ENCODE data around the gene WDR45B. TPM values are rescaled to one million over a fixed set of nuclear protein-coding genes. Genes with fewer than 3 reads are reported as not detected.

WDR45B gene
- total and polyA plus RNA-seq, 2 donors (not counting 3 experiments of a cell fraction or from before 2014, with no cell fraction given): 62.0 to 76.7 TPM

DNA sequence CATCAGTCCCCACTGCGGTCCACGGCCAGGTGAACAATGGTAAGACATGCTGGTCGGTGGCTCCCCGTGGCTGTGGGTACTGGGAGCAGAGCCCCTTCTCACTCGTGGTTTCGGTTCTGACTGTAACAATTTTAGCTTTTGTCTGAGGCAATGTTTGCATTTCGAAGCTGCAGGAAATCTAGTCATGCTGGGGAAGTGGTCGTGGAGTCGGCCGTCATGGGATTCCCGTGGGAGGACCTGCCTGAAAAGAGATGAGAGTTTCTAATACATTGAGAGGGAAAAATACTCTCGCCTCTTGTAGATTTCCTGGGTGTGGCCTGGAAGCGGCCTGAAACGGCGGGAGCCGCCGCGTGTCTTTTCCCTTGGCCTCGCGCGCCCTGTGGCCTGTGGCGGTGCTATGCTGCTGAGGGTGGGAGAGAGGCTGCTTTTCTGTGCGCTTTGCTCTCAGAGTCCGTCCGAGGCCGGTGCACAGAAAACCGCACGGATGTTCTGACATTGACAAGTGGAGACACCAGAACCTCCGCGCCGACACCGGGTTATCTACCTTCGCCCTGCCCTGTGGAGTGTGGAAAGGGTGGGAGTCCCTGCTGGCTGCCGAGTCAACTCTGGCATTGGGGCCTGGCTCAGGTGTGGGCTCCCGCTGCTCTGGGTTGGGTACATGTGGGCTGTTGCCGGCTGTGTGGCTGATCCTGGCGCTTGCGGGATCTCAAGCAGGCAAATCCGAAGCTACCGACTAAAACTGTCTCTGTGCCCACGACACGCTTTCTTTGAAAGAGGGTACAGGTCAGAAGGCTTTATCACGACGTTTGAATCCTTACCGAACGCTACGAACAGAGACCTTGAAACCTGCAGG, 60.8 kb downstream of the WDR45B start:
- Histone ChIP-seq H3K4me3 (replicated peaks in 1 of 3; ENCODE audit: insufficient read depth in 1 of 3, low read depth in 1 of 3, low read length in 3 of 3) (no peak overlapping the region), H2AFZ (ENCODE audit: low read depth, low read length) (no peak overlapping the region), H3K36me3 (ENCODE audit: control insufficient read depth in 2 of 2, extremely low read depth in 1 of 2, insufficient read depth in 2 of 2, low read length in 2 of 2) (peaks cover 7 to 15% of the 10 kb centered on the region in 2 experiments), H3K79me2 (ENCODE audit: control insufficient read depth, insufficient read depth, low read length) (no peaks in the 10 kb centered on the region), H4K20me1 (replicated peaks; ENCODE audit: control insufficient read depth, extremely low read depth, insufficient read depth, low read length) (no peaks in the 10 kb centered on the region), H3K9me1 (replicated peaks; ENCODE audit: control insufficient read depth, extremely low read depth, insufficient read depth, low read length) (no peaks in the 10 kb centered on the region), H3K9ac (replicated peaks; ENCODE audit: extremely low read depth, insufficient read depth, low read length) (no peak overlapping the region), H3K27ac (ENCODE audit: insufficient read depth, low read depth, low read length) (no peak overlapping the region), H3K9me3 (replicated peaks; ENCODE audit: control insufficient read depth, insufficient read depth, low read length) (no peaks in the 10 kb centered on the region), H3K27me3 (ENCODE audit: control insufficient read depth in 2 of 2, insufficient read depth in 2 of 2, low read length in 2 of 2) (no peaks in the 10 kb centered on the region), H3K4me1 (ENCODE audit: control insufficient read depth, extremely low read depth, insufficient read depth, low read length) (no peaks in the 10 kb centered on the region), H3K4me2 (ENCODE audit: insufficient read depth, low read length) (no peak overlapping the region)
- TF ChIP-seq JUN (IDR thresholded peaks at IDR 0.05; ENCODE audit: borderline replicate concordance, insufficient read depth, insufficient read length, low read depth) (no peak), POLR2A (IDR thresholded peaks at IDR 0.05; ENCODE audit: low read depth, low read length) (no peak), EZH2 (IDR thresholded peaks at IDR 0.05; ENCODE audit: borderline replicate concordance, low read depth, low read length, severe bottlenecking) (no peak), MYC (IDR thresholded peaks at IDR 0.05; ENCODE audit: low read depth, low read length) (no peak), GATA2 (IDR thresholded peaks at IDR 0.05; ENCODE audit: insufficient read depth, insufficient read length, low read depth, low read length) (no peak), POLR2AphosphoS5 (IDR thresholded peaks at IDR 0.05; ENCODE audit: insufficient read depth, low read depth, low read length) (no peak), FOS (IDR thresholded peaks at IDR 0.05; ENCODE audit: borderline replicate concordance, insufficient read depth, low read length) (no peak)
- TF ChIP-seq, protein P1, sequence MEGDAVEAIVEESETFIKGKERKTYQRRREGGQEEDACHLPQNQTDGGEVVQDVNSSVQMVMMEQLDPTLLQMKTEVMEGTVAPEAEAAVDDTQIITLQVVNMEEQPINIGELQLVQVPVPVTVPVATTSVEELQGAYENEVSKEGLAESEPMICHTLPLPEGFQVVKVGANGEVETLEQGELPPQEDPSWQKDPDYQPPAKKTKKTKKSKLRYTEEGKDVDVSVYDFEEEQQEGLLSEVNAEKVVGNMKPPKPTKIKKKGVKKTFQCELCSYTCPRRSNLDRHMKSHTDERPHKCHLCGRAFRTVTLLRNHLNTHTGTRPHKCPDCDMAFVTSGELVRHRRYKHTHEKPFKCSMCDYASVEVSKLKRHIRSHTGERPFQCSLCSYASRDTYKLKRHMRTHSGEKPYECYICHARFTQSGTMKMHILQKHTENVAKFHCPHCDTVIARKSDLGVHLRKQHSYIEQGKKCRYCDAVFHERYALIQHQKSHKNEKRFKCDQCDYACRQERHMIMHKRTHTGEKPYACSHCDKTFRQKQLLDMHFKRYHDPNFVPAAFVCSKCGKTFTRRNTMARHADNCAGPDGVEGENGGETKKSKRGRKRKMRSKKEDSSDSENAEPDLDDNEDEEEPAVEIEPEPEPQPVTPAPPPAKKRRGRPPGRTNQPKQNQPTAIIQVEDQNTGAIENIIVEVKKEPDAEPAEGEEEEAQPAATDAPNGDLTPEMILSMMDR (IDR thresholded peaks at IDR 0.05; ENCODE audit: extremely low read depth in 1 of 2, insufficient read depth in 1 of 2, low read depth in 1 of 2, low read length in 2 of 2): no peak
- TF ChIP-seq, protein P2, sequence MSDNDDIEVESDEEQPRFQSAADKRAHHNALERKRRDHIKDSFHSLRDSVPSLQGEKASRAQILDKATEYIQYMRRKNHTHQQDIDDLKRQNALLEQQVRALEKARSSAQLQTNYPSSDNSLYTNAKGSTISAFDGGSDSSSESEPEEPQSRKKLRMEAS (IDR thresholded peaks at IDR 0.05; ENCODE audit: insufficient read depth, insufficient read length): no peak
- FAIRE-seq (no peak), DNase-seq (ENCODE audit: low read depth, low spot score) (peak; percentile 30)
- no TSS peak for BruUV-seq (replicated peaks)
- intact Hi-C loops (cut with micrococcal nuclease) (no loop called here), dilution Hi-C loops (cut with MboI; ENCODE audit: extremely low pct_ligation_motif_present, low sequenced_read_pairs) (no loop called here)
- ChIA-PET CTCF (no interaction called here), POLR2A (no interaction called here)
